K562 (cell line): Measurements from ENCODE around the gene CTNNBL1. TPM values are rescaled to one million over a fixed set of nuclear protein-coding genes. Genes with fewer than 3 reads are reported as not detected.
A peak's percentile ranks its signal among the peaks of the same experiment; 100 is the strongest.

Experiments used
- BCOR ChIP-seq: fragments of 450-650 bp; IDR thresholded peaks from 2 replicates; pipeline ENCODE4 v1.6.1; 2016
- DEAF1 ChIP-seq: fragments of 450-650 bp; formaldehyde crosslinking; IDR thresholded peaks from 2 replicates; pipeline ENCODE4 v1.4.0; 2020; ENCODE audit warnings: mild to moderate bottlenecking, moderate library complexity
- E2F1 ChIP-seq: sonication (generic); formaldehyde crosslinking; IDR thresholded peaks from 2 replicates; pipeline ENCODE4 v1.8.1; 2023; ENCODE audit warnings: mild to moderate bottlenecking, missing genetic modification reagents, moderate library complexity
- HINFP ChIP-seq: fragments of 450-650 bp; conservative IDR thresholded peaks from 2 replicates; pipeline ENCODE4 v1.6.1; 2016; ENCODE audit warnings: missing genetic modification characterization, low read depth, mild to moderate bottlenecking, control low read depth, missing compliant biosample characterization
- MLLT1 ChIP-seq, 2 experiments: fragments of 450-650 bp; IDR thresholded peaks; 2 replicates each; pipeline ENCODE4 v1.6.1; 2016
- NCOA4 ChIP-seq: fragments of 450-650 bp; IDR thresholded peaks from 2 replicates; pipeline ENCODE4 v1.6.1; 2018; ENCODE audit warnings: mild to moderate bottlenecking; ENCODE audit not compliant: partially characterized antibody
- NONO ChIP-seq, 2 experiments: fragments of 200-400 bp in 1 of 2; fragments of 450-650 bp in 1 of 2; formaldehyde crosslinking in 1 of 2; IDR thresholded peaks; 2 replicates each; pipeline ENCODE4 v1.6.1; 2017; ENCODE audit warnings: low read depth in 2 of 2, mild to moderate bottlenecking in 2 of 2, moderate library complexity in 2 of 2, low read length in 1 of 2
- NR2C1 ChIP-seq, 2 experiments: fragments of 450-650 bp; IDR thresholded peaks; 2 replicates each; pipeline ENCODE4 v1.6.1; 2017; ENCODE audit warnings: mild to moderate bottlenecking in 2 of 2, antibody characterized with exemption in 1 of 2, inconsistent platforms in 1 of 2, missing compliant biosample characterization in 1 of 2, missing genetic modification characterization in 1 of 2
- NUFIP1 ChIP-seq: fragments of 450-650 bp; IDR thresholded peaks from 2 replicates; pipeline ENCODE4 v1.6.1; 2018; ENCODE audit not compliant: partially characterized antibody
- POLR3G ChIP-seq: IDR thresholded peaks from 2 replicates; pipeline ENCODE4 v1.6.1; 2011; ENCODE audit not compliant: insufficient read length, insufficient replicate concordance; ENCODE audit errors: extremely low read depth
- SIN3B ChIP-seq: fragments of 450-650 bp; IDR thresholded peaks from 2 replicates; pipeline ENCODE4 v1.6.1; 2017; ENCODE audit warnings: low read depth, mild to moderate bottlenecking, moderate library complexity
- SPI1 ChIP-seq: IDR thresholded peaks from 2 replicates; pipeline ENCODE4 v1.6.1; 2011; ENCODE audit warnings: low read depth, low read length, control low read depth, borderline replicate concordance
- U2AF2 ChIP-seq: fragments of 200-400 bp; formaldehyde crosslinking; optimal IDR thresholded peaks from 2 replicates; pipeline ENCODE3; 2017; ENCODE audit warnings: low read depth, mild to moderate bottlenecking, low read length
- XRCC4 ChIP-seq: IDR thresholded peaks from one replicate; pipeline ENCODE4 v1.6.1; 2011; ENCODE audit not compliant: insufficient read depth, insufficient read length; ENCODE audit errors: extremely low read depth
- YBX1 ChIP-seq: fragments of 450-650 bp; IDR thresholded peaks from 2 replicates; pipeline ENCODE4 v1.7.1; 2016; ENCODE audit warnings: mild to moderate bottlenecking
- ZNF639 ChIP-seq, 2 experiments: fragments of 200-800 bp in 1 of 2; sonication (Bioruptor generic) in 1 of 2; sonication (generic) in 1 of 2; formaldehyde crosslinking in 1 of 2; IDR thresholded peaks in 1 of 2; conservative IDR thresholded peaks in 1 of 2; 2 replicates each; pipeline versions ENCODE4 v1.5.0 to v1.6.1; 2016 to 2020; ENCODE audit warnings: missing compliant biosample characterization in 1 of 2, missing genetic modification characterization in 1 of 2, missing genetic modification reagents in 1 of 2
- ZNF695 ChIP-seq: fragments of 450-650 bp; formaldehyde crosslinking; IDR thresholded peaks from 2 replicates; pipeline ENCODE4 v1.4.0; 2020; ENCODE audit warnings: mild to moderate bottlenecking, moderate library complexity
- ZNF75A ChIP-seq: fragments of 450-650 bp; formaldehyde crosslinking; IDR thresholded peaks from 2 replicates; pipeline ENCODE4 v1.4.0; 2020; ENCODE audit warnings: mild to moderate bottlenecking
- ZSCAN32 ChIP-seq: fragments of 450-650 bp; formaldehyde crosslinking; IDR thresholded peaks from 2 replicates; pipeline ENCODE4 v1.4.0; 2020; ENCODE audit warnings: mild to moderate bottlenecking, moderate library complexity
- polyA plus RNA-seq, 8 experiments: library from polyadenylated mRNA; depleted of rRNA in 4 of 8; stranded (reverse) in 5 of 8; unstranded in 3 of 8; fragments of >200 nt; fragmentation: Nextera tagmentation in 2 of 8; fragmentation: Illumina TruSeq in 1 of 8; extraction: Ambion mirVana in 2 of 8; extraction: Trizol in 1 of 8; gene quantifications; 2 replicates each; pipeline versions ENCODE4 v1.2.1 to v1.2.3, GENCODE V29; 2011 to 2014; ENCODE audit warnings: inconsistent platforms in 1 of 8, missing spikeins in 1 of 8
- total RNA-seq, 7 experiments: library from RNA; depleted of rRNA in 6 of 7; stranded (reverse); fragments of >200 nt in 6 of 7; fragmentation: Illumina TruSeq in 2 of 7; extraction: Trizol in 2 of 7; gene quantifications; 2 replicates each; pipeline versions ENCODE4 v1.2.1 to v1.2.3, GENCODE V29; 2011 to 2021; ENCODE audit warnings: low replicate concordance in 1 of 7

The CTNNBL1 gene
- total and polyA plus RNA-seq, 9 of the 15 experiments (the other 6 are each of a cell fraction or from before 2014, with no cell fraction given) = 32.4 to 85.6 (median 43.6) TPM

- TF ChIP-seq ZSCAN32 (CRISPR knock-in tag) = no peak
- no peak for TF ChIP-seq HINFP (tag)
- TF ChIP-seq NUFIP1 = no peak
- no peak for TF ChIP-seq YBX1
- 0 out of 2 replicates have a peak, but pooled peaks have one; percentile 24 for TF ChIP-seq SIN3B
- no peak for TF ChIP-seq POLR3G
- TF ChIP-seq SPI1 = peak; percentile 34; the same call in 1 of the 2 replicates
- no peak for TF ChIP-seq DEAF1 (CRISPR knock-in tag)
- TF ChIP-seq ZNF639 (CRISPR knock-in tag; conservative IDR thresholded peaks at IDR 0.05 in 1 of 2, IDR thresholded peaks at IDR 0.05 in 1 of 2) = no peak
- TF ChIP-seq ZNF75A (CRISPR knock-in tag) = no peak
- no peak for TF ChIP-seq NR2C1 (IDR thresholded peaks at IDR 0.05)
- no peak for TF ChIP-seq NR2C1 (tag; IDR thresholded peaks at IDR 0.05)
- no peak for TF ChIP-seq NONO (IDR thresholded peaks at IDR 0.05; ENCODE audit: low read depth in 2 of 2, low read length in 1 of 2)
- TF ChIP-seq E2F1 = no peak
- TF ChIP-seq MLLT1 (IDR thresholded peaks at IDR 0.05) = 0 out of 4 replicates have a peak, but pooled peaks of 1 of the 2 experiments have one; percentile 47
- TF ChIP-seq BCOR = no peak
- TF ChIP-seq ZNF695 (CRISPR knock-in tag) = no peak
- TF ChIP-seq XRCC4 = no peak
- no peak for TF ChIP-seq U2AF2
- no peak for TF ChIP-seq NCOA4
These were observed at the start of gene CTNNBL1 (continued) for GRCh38 chr20:37693635-37694626.
